ENCODE data around the gene IL1B.

- no peak for TF ChIP-seq CTCF (IDR thresholded peaks at IDR 0.05; ENCODE audit: poor library complexity)
- no peak for TF ChIP-seq EZH2 (IDR thresholded peaks at IDR 0.05; ENCODE audit: borderline replicate concordance)
Measured at GRCh38 chr2:112843288-112843687, 6.7 kb upstream of the IL1B start.
